GM18868 (cell line): Measurements from ENCODE around the gene TRIP4.
"Not testable (repeated sequence)": the region's sequence is repeated elsewhere in the genome, so short reads cannot be mapped to it uniquely, and the experiment has no call there.

ENCODE experiments used
- ATAC-seq: cut with Tn5 transposase; IDR thresholded peaks from one replicate; pipeline ENCODE4 v1.9.1; 2021; ENCODE audit warnings: mild to moderate bottlenecking, moderate library complexity; ENCODE audit not compliant: unreplicated experiment

Gene TRIP4

DNA sequence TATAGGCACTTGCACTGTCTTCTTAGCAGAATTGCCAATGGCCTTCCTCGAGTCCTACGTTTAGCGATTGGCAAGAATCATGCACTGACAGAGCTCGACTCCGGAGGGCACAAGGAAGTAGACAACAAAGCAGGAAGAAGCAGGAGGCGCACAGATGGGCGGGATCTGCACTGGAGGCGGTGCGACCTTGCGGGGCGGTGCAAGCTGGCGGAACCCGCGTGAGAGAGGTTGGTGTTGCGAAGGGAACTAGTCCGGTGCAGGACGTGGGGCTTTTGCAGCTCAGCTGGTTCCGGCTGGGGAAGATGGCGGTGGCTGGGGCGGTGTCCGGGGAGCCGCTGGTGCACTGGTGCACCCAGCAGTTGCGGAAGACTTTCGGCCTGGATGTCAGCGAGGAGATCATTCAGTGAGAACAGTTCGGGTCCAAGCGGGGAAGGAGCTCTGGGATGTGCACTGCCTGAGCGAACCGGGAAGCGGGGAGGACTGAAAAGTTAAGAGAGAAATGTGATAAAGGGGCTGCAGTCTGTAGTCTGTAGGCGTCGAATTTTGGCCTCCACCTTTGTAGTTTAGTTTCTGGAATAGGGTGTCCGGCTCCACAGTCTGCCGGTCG lies at the start of gene TRIP4:
TRIP4 (plus strand) TSS at position 275 of the 607 bp plus-strand sequence; CDS start at position 303, 28 bp downstream.
- ATAC-seq = peak; percentile 97

DNA sequence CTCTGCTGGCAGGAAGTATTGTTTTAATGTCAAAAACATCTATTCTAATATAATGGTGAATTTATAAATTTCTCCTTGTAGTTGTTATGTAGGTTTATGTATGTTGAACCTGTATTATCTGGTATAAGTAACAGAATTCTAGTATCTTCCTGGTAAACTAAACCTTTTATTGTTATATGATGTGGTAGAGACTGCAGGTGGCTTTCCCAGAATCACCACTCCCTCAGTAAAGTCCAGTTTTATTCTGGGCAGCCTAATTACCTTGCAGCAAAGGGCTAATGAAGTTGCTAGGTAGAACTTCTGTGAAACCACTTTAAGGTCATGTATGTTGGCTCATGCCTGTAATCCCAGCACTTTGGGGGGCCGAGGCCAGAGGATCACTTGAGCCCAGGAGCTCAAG lies 47.3 kb upstream of the TRIP4 start:
- no peak for ATAC-seq

DNA sequence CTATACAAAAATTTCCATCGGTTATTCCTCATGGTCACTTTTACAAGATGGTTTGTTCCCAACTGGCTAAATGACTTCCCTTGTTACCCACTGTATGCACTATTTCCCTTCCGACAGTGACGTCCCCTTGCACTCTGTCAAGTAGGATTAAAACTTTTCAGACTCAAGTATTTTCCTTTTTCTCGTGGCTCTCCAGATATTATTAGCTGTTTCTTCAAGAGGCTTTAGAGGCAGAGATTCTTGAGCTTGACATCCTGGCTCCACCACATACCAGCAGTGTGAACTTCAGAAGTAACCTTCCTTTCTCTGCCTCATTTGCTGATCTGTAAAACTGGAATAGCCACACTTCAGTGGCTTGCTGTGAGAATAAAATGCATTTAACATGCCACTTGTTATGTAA lies 45.7 kb upstream of the TRIP4 start:
- ATAC-seq = no peak

DNA sequence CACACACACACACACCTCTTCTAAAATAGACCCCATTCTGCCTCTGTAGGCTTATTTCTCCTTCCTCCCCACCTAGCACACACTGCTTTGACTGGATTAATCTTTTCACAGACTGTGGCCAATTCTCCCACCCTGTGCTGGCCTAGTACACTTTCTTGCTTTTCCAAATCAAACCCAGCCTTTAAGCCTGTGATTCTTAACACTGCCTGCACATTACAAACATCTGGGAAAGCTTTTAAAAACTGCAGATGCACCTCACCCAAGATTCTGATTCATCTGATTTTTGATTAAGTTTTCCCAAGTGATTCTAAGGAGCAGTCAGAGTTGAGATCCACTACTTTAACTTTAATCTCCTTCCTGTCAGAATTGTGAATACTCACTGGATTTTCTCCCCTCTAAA lies 44.4 kb upstream of the TRIP4 start:
- ATAC-seq = no peak

DNA sequence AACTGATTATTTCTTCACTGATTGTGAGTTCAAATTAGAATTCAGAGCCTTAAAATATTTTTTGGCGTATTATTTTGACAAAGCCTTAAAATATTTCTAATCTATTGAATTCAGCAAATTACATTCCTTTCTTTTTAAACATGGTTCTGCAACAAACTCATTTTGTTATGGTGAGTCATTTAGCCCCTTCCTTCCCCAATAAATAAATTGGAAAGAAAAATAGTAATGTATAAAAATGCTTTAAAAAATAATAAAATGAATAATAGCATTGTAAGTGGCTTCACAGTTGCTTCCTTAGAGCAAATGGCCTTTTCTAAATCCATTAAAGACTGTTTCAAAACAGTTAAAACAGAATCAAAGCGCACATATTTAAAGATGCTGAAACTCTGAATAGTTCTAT lies 43.8 kb upstream of the TRIP4 start:
- no peak for ATAC-seq

DNA sequence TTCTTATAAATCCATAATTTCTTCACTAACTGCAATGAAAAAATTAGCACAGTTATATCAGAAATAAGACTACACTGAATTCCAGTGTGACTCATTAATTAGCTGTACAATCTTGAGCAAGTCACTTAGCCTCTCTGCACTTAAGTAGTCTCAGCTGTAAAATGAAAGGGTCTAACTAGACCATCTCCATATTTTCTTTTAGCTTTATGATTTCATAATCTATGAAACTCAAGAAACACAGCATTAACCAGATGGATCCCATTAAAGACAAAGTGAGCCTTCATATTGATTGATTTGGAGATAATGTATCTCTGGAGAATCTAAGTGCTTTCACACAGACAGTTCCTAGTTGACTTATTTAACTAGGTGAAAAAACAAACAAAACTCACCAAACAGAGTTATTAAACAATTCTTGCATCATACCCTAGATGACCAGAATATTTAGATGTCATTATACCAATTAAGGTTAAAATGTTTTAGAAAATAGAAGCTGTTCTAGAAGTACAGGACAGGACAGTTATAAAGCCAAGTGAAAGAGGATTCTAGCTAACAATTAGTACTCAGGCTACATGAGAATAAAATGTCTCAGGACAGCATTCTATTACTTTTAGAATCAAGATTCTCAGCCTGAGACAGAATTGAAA lies 42.9 kb upstream of the TRIP4 start:
- ATAC-seq = no peak

DNA sequence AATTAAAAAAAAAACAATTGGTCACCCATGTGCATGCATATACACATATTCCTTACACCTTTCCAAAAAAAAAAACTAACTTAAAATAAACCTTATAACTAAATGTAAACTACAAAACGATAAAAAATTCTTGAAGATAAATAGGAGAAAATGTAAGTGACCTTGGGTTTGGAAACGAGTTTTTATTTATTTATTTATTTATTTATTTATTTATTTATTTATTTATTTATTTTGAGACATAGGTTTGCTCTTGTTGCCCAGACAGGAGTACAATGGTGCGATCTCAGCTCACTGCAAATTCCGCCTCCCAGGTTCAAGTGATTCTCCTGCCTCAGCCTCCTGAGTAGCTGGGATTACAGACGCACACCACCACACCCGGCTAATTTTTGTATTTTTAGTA lies 41.4 kb upstream of the TRIP4 start:
- not testable (repeated sequence) for ATAC-seq

DNA sequence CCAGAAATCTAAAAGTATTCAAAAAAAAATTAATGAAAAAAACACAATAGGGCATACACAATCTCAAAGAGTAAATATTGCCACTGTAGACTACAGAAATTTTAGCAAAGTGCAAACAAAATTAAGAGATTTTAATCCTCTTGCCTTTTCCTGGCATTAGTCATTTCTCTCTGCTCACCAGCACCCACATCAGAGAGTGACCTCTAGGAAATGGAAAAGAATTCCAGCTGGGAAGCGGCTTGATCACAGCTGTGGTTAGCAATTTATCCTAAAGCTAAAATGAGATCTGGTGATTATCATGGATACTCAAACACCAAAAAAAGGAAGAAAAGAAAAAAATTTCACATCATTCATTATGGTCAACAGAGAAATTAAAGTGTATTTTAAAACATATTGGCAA lies 39.2 kb upstream of the TRIP4 start:
- no peak for ATAC-seq

DNA sequence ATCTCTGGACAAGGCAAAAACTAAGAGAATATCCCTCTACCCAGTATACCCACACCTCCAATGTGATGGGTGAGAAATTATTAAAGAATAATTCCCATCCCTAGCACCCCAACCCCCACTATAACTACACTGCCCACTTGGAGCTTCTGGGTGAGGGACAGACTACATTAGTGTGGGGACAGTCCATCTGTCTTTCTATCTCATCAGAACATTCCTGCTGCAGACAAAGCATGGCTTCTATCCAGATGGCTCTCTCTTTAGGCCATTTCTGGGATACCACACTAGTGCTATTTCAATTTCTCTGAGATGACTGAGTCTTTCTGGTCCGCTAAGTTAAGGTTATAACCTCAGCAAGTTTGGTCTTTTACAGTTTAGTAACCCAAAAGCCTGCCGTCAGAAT lies 38.3 kb upstream of the TRIP4 start:
- no peak for ATAC-seq

DNA sequence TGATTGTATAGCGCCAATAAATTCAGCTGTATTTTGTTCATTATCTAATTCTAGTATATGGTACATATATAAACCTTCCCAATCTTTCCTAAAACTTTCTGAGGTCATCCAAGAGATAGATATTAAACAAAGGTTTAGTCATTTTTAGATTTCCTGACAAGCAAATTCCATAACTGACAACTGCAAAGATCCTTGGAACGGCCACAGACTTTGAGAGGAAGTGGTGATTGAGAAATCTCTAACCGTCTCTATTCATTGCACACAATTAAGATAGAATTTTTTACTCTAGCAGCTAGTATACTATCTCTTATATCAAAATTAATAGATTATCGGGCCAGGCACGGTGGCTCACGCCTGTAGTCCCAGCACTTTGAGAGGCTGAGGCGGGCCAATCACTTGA lies 36.4 kb upstream of the TRIP4 start:
- ATAC-seq = no peak

DNA sequence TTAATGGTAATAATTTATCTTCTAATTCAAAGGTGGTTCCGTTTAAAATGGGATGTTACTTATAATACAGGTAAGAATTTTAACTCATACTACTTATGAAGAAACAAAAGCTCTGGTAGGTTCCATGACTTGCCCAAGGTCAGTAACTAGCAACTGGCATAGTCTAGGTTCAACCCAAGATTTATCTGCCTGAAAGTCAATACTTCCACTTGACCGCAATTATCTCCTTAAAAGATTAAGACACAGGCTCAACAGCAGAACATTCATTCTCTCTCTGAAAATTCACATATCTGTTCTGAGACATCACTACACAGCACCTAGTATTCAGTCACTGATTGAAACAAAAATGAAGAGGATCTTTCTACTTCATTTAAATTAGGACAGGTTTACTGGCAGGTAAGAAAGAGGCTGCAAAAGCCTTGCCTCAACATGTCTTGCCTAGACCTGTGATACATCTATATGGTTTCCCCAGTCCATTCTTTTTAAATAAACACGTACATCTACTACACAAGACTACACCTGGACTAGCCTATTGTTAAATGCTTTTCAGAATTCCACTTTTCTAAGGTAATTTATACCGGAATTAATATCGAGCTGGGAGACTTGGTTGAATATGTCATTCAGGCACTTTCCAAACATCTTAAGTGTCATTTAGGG lies 32.8 kb upstream of the TRIP4 start:
- ATAC-seq = no peak

DNA sequence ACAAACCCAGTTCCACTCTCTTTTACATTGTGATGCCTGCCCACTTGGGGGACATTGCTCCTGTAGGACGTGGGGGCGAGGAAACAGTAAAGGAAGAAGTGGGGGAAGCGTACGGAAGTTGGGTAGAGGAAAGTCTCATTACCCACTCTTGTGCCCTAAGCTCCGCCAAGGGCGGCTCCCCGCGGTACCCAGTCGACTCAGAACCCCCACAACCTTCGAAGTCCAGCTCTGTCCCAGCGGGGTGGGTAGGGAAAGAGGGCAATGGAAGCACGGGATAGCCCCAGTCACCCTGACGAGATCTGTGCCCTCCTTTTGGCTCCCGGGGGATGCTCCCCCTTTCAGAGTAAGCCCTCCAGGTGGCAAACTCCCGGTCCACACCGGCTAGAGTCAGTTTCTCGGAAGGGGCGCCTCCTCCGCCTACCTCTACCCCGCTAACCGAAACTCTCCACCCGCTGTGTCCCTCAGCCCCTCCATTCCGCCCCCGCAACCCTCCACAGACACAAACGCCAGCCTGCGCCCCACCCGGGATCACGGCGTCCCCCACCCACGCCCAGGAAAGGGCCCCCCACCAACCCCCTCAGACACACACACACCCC lies 32.2 kb upstream of the TRIP4 start:
- ATAC-seq = peak; percentile 16

DNA sequence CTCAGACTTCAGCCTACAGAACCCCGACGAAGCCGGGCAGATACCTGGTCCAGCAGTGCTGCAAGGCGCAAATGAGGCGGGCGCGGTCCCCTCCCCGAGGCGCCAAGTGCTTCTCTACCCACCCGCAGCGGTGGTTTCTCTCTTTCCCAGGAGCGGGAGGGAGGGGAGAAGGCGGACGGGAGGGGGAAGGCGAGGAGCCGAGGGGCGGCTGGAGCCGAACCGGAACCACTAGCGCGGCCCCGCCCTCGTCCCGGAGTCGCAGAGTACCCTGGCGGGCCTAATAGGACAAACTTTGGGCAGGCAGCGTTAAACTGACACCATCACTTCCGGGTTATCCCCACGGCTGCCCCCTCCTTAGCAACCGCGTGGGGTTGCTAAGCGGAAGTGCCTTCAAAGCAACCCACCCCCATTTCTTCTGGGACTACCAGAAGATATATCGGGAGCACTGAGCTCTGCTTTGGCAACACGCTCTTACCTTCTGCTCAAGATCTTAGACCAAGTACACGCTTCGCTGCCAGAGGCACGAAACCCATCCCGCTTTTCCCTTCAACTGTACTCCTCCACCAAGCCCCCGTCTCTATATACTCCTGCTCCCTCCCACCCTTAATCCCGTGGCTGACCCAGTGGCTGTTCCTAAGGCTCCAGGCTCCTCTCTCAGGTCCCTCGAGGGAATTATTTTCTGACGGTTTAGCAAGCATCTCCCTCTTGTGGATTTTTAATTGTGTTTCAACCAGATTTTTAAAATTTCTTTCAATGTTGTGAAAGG lies 31.5 kb upstream of the TRIP4 start, which contains the start of gene CSNK1G1:
CSNK1G1 (minus strand) TSS at position 230 of the 766 bp plus-strand sequence. CDS start 55,674 bp downstream, outside the sequence.
- peak; percentile 97 for ATAC-seq

DNA sequence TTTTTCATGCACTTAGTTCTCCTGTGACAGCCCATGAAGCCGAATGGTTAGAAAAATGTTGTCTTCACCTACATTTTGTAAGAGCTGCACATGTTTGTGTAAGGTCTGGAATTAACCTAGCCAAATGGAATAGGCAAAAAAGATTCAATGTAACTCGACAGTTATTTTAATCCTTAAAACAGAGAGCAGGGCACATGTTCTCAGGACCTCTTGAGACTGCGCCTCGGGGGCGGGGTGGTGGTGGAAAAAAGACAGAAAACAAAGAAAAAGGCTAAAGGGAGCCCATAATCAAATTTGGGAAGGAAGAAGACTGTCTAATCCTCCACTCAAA lies 31.0 kb upstream of the TRIP4 start:
- no peak for ATAC-seq

DNA sequence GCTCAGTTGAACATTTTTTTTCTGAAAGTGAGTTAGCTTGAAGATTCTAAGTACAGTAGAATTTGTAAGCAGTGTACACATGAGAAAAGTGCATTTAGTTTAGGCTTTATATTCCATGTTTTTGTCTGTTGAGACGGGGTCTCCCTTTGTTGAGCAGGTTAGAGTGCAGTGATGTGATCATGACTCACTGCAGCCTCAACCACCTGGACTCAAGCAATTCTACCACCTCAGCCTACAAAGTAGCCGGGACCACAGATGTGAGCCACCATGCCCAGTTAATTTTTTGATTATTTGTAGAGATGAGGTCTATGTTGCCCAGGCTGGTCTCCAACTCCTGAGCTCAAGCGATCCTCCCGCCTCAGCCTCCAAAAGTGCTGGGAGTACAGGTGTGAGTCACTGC lies 26.4 kb upstream of the TRIP4 start:
- no peak for ATAC-seq

DNA sequence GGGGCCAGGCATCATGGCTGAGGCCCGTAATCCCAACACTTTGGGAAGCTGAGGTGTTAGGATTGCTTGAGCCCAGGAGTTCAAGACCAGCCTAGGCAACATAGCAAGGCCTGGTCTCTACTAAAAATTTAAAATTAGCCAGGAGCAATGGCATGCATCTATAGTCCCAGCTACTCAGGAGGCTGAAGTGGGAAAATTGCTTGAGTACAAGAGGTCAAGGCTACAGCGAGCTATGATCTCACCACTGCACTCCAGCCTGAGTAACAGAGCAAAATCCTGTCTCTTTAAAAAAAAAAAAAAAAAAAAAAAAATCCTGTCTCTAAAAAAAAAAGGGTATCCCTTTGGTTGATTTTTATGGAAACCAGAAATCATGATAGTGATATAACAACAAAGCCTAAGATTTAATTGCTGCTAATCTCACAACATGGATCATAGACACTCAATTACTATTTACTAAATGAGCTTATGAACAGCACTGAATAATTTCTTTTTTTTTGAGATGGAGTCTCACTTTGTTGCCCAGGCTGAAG lies 18.5 kb upstream of the TRIP4 start:
- ATAC-seq = no peak

DNA sequence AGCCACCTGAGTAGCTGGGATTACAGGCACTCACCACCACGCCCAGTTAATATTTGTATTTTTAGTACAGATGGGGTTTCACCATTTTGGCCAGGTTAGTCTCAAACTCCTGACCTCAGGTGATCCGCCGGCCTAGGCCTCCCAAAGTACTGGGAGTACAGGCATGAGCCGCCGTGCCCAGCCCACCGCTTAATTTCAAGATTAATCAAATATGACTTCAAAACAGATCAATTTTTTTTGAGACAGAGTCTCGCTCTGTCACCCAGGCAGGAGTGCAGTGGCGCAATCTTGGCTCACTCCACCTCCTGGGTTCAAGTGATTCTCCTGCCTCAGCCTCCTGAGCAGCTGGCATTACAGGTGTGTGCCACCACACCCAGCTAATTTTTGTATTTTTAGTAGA lies 16.3 kb upstream of the TRIP4 start:
- not testable (repeated sequence) for ATAC-seq

DNA sequence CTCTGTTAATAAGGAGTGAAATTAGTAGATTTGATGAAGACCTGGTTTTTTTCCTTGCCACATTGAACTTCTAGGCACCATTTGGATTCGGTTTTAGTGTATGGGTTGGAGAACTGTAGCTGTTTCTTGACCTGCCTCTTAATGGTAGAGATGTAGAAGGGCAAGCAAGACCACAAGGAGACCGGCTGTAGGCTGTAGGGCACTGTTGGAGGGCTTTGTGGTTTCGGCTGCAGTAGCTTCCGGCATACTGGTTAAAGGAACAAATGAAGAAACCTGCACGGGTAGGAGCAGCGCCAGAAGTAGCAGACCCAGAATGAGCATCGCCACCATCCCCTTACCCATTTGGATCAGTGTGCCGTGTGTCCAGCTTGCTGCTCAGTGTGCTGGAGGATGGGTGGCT lies 14.3 kb upstream of the TRIP4 start:
- no peak for ATAC-seq

DNA sequence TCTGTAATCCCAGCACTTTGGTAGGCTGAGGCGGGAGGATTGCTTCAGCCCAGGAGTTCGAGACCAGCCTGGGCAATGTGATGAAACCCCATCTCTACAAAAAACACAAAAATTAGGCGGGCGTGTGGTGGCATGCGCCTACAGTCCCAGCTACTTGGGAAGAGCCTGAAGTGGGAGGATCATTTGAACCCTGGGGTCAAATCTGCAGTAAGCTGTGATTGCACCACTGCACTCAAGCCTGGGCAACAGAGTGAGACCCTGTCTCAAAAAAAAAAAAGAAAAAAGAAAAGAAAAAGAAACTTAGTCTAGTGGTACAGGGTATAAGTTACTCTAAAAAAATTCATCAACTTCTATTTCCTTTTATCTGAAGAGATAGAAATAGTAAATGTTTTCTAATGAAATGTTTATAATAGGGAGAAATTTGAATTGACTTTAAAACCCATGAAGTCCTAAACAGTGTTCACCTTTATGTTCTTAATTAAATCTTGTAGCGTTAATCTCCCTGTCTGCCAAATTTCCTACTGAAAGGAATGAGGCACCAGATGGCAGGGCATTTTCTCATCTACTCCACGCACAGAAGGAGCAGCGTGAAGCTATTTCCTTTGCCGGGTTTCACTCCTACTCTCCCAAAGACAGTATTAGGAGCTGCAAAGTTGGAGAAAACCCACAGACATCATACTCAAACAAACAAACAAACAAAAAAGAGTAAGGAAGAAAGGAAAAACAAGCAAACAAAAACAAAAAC lies 8.2 kb upstream of the TRIP4 start:
- ATAC-seq = no peak

DNA sequence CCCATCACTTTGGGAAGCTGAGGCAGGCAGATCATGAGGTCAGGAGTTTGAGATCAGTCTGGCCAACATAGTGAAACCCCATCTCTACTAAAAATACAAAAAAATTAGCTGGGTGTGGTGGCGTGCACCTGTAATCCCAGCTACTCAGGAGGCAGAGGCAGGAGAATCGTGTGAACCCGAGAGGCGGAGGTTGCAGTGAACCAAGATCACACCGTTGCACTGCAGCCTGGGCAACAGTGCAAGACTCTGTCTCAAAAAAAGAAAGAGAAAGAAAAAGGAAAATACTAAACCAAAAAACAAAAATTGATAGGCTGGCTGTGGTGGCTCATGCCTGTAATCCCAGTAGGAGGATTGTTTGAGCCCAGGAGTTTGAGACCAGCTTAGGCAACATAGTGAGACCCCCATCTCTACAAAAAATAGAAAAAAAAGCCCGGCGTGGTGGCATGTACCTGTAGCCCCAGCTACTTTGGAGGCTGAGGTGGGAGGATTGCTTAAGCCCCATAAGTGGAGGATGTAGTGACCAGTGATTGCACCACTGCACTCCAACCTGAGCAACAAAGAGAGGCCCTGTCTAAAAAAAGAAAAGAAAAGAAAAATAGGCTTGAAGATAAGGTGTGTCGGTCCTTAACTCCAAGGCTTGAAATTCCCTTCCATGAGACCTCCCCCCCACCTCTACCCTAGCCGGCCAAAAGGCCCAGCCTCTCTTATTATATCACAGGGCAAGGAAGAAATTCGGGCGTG lies 7.3 kb upstream of the TRIP4 start:
- not testable (repeated sequence) for ATAC-seq
